Left lobe of liver (tissue), 2 donors: ENCODE data around the gene PARPBP. TPM values are rescaled to one million over a fixed set of nuclear protein-coding genes. Genes with fewer than 3 reads are reported as not detected.
"Not testable (repeated sequence)": the region's sequence is repeated elsewhere in the genome, so short reads cannot be mapped to it uniquely, and the experiment has no call there.

Experiments used
- ATAC-seq: fragments of 200-7000 bp; cut with Tn5 transposase; one replicate; pipeline ENCODE4 v1.9.1; 2020; ENCODE audit warnings: mild to moderate bottlenecking, moderate library complexity
- DNase-seq: peaks from one replicate; pipeline ENCODE4 v3.0.0-alpha.2; 2020; ENCODE audit warnings: low spot score
- total RNA-seq: library from RNA; stranded (reverse); gene quantifications from one replicate; pipeline ENCODE4 v1.2.1, GENCODE V29; 2021
- donor health status: DM: no; HTN: no; CAD: no; lungs with moderate emphysema.
- donor health status: DM: no; HTN: yes; CAD: no.

The PARPBP gene
- total RNA-seq, 1 donor from 2014 or later: 0.23 TPM

- no peak for ATAC-seq
- DNase-seq: no peak
Measured at GRCh38 chr12:102144221-102144620, 24.2 kb downstream of the PARPBP start.

GRCh38 chr12:102147062-102147587 lies 27.1 kb downstream of the PARPBP start:
- DNase-seq, ATAC-seq: not testable (repeated sequence)

GRCh38 chr12:102155206-102155605 lies 35.2 kb downstream of the PARPBP start:
- not testable (repeated sequence) for ATAC-seq, DNase-seq

- no peak for ATAC-seq
- no peak for DNase-seq
Measured at GRCh38 chr12:102163383-102163782, 43.4 kb downstream of the PARPBP start.

GRCh38 chr12:102167821-102168604 lies 48.0 kb downstream of the PARPBP start:
- DNase-seq: no peak
- ATAC-seq: no peak

GRCh38 chr12:102169922-102170621 lies 50.1 kb downstream of the PARPBP start:
- ATAC-seq (peak; percentile 83), DNase-seq (no peak)

- DNase-seq (no peak), ATAC-seq (no peak)
Measured at GRCh38 chr12:102171951-102172350, 52.0 kb downstream of the PARPBP start.

- no peak for ATAC-seq
- no peak for DNase-seq
Measured at GRCh38 chr12:102172436-102172835, 52.5 kb downstream of the PARPBP start.

GRCh38 chr12:102174117-102174516 lies 54.1 kb downstream of the PARPBP start:
- no peak for ATAC-seq
- no peak for DNase-seq

- no peak for ATAC-seq
Measured at GRCh38 chr12:102174761-102175160, 54.8 kb downstream of the PARPBP start.

GRCh38 chr12:102182635-102183034 lies 62.7 kb downstream of the PARPBP start:
- ATAC-seq: no peak
- no peak for DNase-seq

More at GRCh38 chr12:102174761-102175160, 54.8 kb downstream of the PARPBP start:
- DNase-seq: no peak

GRCh38 chr12:102195826-102196225 lies 75.8 kb downstream of the PARPBP start:
- ATAC-seq: no peak

GRCh38 chr12:102197789-102198188 lies 77.8 kb downstream of the PARPBP start, which contains the start of gene PMCH:
TSS of gene PMCH (minus strand) at chr12:102197833. CDS start at chr12:102197770, 63 bp downstream.
- DNase-seq (no peak), ATAC-seq (no peak)

More at GRCh38 chr12:102195826-102196225, 75.8 kb downstream of the PARPBP start:
- DNase-seq: no peak

GRCh38 chr12:102201436-102202061 lies 81.6 kb downstream of the PARPBP start:
- DNase-seq (no peak), ATAC-seq (no peak)

- ATAC-seq (no peak), DNase-seq (no peak)
Measured at GRCh38 chr12:102202556-102202955, 82.6 kb downstream of the PARPBP start.

- DNase-seq (no peak), ATAC-seq (no peak)
Measured at GRCh38 chr12:102204025-102204424, 84.0 kb downstream of the PARPBP start.

GRCh38 chr12:102215992-102216691 lies 96.2 kb downstream of the PARPBP start:
- no peak for DNase-seq
- ATAC-seq: no peak

- ATAC-seq: no peak
- no peak for DNase-seq
Measured at GRCh38 chr12:102220736-102221135, 100.8 kb downstream of the PARPBP start.

- ATAC-seq (no peak), DNase-seq (no peak)
Measured at GRCh38 chr12:102227954-102228353, 108.0 kb downstream of the PARPBP start.

- ATAC-seq (no peak), DNase-seq (no peak)
Measured at GRCh38 chr12:102232036-102232435, 112.1 kb downstream of the PARPBP start.

GRCh38 chr12:102232446-102232845 lies 112.5 kb downstream of the PARPBP start:
- no peak for DNase-seq
- no peak for ATAC-seq
